HG03060 (cell line): ENCODE data around the gene LSM14A.

ENCODE experiments used
- ATAC-seq: cut with Tn5 transposase; IDR thresholded peaks from one replicate; pipeline ENCODE4 v1.9.1; 2021; ENCODE audit warnings: low read depth, moderate number of reproducible peaks; ENCODE audit not compliant: unreplicated experiment

Gene LSM14A

GRCh38 chr19:34254046-34254697 is 81.9 kb downstream of the LSM14A start, which contains the start of gene GARRE1:
Gene GARRE1 (plus strand): TSS chr19:34254554. CDS start chr19:34300474, 45,920 bp downstream.
- ATAC-seq, result peak; percentile 51

- peak; percentile 14 for ATAC-seq
These were observed 82.6 kb downstream of the LSM14A start for GRCh38 chr19:34254698-34255432.

GRCh38 chr19:34255546-34255945 is 83.2 kb downstream of the LSM14A start:
- ATAC-seq, result no peak

- ATAC-seq, result no peak
These were observed 84.7 kb downstream of the LSM14A start for GRCh38 chr19:34256835-34257558.

- no peak for ATAC-seq
These were observed 85.2 kb downstream of the LSM14A start for GRCh38 chr19:34257559-34257924.

GRCh38 chr19:34259367-34260095 is 87.2 kb downstream of the LSM14A start:
- no peak for ATAC-seq

- ATAC-seq, result no peak
These were observed 88.5 kb downstream of the LSM14A start for GRCh38 chr19:34260771-34261173.

- ATAC-seq, result no peak
These were observed 89.2 kb downstream of the LSM14A start for GRCh38 chr19:34261334-34262109.

GRCh38 chr19:34263745-34264237 is 91.5 kb downstream of the LSM14A start:
- ATAC-seq, result no peak

- ATAC-seq, result no peak
These were observed 92.9 kb downstream of the LSM14A start for GRCh38 chr19:34265221-34265650.

GRCh38 chr19:34269081-34269480 is 96.8 kb downstream of the LSM14A start:
- ATAC-seq, result no peak

- no peak for ATAC-seq
These were observed 97.2 kb downstream of the LSM14A start for GRCh38 chr19:34269489-34269888.

GRCh38 chr19:34269968-34270621 is 97.8 kb downstream of the LSM14A start:
- no peak for ATAC-seq

GRCh38 chr19:34273121-34273520 is 100.8 kb downstream of the LSM14A start:
- ATAC-seq, result no peak

- no peak for ATAC-seq
These were observed 102.1 kb downstream of the LSM14A start for GRCh38 chr19:34274284-34274826.

- ATAC-seq, result no peak
These were observed 102.7 kb downstream of the LSM14A start for GRCh38 chr19:34274827-34275625.

- ATAC-seq, result no peak
These were observed 103.4 kb downstream of the LSM14A start for GRCh38 chr19:34275705-34276104.

GRCh38 chr19:34276614-34277013 is 104.3 kb downstream of the LSM14A start:
- ATAC-seq, result no peak
